Mammary epithelial cell (primary cell): Measurements from ENCODE around the gene RNF40.

Experiments used
- EZH2 ChIP-seq: IDR thresholded peaks from 2 replicates; pipeline ENCODE4 v1.6.1; 2012; ENCODE audit warnings: low read length, inconsistent platforms, borderline replicate concordance
- TF ChIP-seq, protein P1 (sequence below), 2 donors: IDR thresholded peaks in 1 of 2; conservative IDR thresholded peaks in 1 of 2; 2 replicates each; pipeline ENCODE4 v1.5.1; 2011 to 2012; ENCODE audit warnings: inconsistent platforms in 2 of 2, low read length in 2 of 2, mild to moderate bottlenecking in 2 of 2, control low read depth in 1 of 2, low read depth in 1 of 2; ENCODE audit not compliant: insufficient read depth in 1 of 2; ENCODE audit errors: extremely low read depth in 1 of 2

DNA sequence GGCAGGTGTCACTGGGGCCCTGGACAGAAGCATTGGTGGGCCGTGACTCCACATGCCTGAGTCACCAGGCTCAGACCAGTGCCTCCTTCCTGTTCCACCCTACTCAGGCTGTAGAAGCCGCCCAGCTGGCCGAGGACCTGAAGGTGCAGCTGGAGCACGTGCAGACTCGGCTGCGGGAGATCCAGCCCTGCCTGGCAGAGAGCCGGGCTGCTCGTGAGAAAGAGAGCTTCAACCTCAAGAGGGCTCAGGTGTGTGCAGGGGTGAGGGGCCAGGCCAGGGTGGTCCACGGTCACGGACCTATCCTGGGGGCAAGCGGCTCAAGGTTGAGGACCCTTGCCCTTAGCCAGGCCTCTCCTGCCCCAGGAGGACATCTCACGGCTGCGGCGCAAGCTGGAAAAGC is 9.6 kb downstream of the RNF40 start:
- TF ChIP-seq, protein P1, sequence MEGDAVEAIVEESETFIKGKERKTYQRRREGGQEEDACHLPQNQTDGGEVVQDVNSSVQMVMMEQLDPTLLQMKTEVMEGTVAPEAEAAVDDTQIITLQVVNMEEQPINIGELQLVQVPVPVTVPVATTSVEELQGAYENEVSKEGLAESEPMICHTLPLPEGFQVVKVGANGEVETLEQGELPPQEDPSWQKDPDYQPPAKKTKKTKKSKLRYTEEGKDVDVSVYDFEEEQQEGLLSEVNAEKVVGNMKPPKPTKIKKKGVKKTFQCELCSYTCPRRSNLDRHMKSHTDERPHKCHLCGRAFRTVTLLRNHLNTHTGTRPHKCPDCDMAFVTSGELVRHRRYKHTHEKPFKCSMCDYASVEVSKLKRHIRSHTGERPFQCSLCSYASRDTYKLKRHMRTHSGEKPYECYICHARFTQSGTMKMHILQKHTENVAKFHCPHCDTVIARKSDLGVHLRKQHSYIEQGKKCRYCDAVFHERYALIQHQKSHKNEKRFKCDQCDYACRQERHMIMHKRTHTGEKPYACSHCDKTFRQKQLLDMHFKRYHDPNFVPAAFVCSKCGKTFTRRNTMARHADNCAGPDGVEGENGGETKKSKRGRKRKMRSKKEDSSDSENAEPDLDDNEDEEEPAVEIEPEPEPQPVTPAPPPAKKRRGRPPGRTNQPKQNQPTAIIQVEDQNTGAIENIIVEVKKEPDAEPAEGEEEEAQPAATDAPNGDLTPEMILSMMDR (conservative IDR thresholded peaks at IDR 0.05 in 1 of 2, IDR thresholded peaks at IDR 0.05 in 1 of 2; ENCODE audit: extremely low read depth in 1 of 2, insufficient read depth in 1 of 2, low read depth in 1 of 2, low read length in 2 of 2) = no peak
- TF ChIP-seq EZH2 = no peak
